Measurements from ENCODE around the gene DPPA2.

- TF ChIP-seq CTCF (IDR thresholded peaks at IDR 0.05) (no peak), POLR2A (IDR thresholded peaks at IDR 0.05) (no peak)
These were observed 51.0 kb downstream of the DPPA2 start for GRCh38 chr3:109265295-109265694.
